Stimulated activated CD4-positive, alpha-beta T cell treated with anti-CD3 and anti-CD28 coated beads, Interleukin-15, amount 100 ng/mL, for 24 hours (primary cell): ENCODE data around the gene SMIM33.
"Not testable (repeated sequence)": the region's sequence is repeated elsewhere in the genome, so short reads cannot be mapped to it uniquely, and the experiment has no call there.

Experiments used
- DNase-seq: peaks from one replicate; pipeline ENCODE4 v3.0.0-alpha.2; 2020

SMIM33 gene

DNA sequence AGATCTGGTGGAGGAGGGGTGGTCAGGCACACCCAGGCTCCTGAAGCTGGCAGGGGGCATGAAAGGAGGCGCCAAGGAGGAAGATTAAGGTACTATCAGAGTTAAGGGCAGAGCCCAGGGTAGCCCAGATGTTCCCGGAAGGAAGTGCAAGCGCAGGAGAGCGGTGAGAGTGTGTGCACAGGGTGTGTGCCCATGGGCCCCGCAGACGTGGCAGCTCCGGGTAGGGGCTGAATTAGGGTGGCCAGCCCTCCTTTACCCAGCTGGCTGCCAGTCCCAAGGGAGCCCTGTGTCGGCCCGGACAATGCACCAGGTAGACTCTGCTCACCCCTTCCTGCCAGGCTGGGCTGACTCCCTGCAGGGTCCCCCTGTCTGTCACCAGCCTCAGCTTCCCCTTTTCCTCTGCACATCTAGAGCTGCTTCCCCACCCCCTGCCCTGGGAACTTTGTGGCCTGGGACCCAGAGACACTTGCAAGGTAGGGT lies at the start of gene SMIM33:
Gene SMIM33, plus strand, starts transcription at position 184 of the 480 bp plus-strand sequence. Its CDS starts 118 bp downstream, at position 302.
- DNase-seq = peak; percentile 59

DNA sequence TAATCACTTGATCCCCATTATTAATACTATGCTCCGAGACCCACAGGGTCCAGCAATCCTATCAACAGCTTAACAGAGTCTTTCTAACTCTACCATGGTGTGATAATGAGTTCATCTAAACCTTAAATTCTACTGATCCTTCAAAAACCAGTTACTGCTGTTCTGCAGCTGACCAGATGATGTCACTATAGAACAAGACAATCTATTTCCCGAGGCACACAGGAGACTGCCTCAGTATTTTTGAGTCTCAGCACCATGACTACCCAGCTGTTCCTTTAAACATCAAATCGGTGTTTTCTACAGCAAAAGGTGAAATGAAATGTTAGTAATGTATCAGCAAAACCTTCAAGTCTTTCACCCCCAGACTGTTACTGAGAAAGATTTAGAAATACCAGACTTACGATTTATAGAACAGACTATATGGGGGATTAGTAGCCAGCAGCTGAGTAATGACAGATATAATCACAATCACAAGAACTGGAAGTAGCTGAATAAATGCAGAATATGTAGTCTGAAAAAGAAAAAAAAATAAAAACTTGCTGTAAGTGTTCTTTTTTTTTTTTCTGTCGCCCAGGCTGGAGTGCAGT lies 48.4 kb upstream of the SMIM33 start:
- peak; percentile 54 for DNase-seq

DNA sequence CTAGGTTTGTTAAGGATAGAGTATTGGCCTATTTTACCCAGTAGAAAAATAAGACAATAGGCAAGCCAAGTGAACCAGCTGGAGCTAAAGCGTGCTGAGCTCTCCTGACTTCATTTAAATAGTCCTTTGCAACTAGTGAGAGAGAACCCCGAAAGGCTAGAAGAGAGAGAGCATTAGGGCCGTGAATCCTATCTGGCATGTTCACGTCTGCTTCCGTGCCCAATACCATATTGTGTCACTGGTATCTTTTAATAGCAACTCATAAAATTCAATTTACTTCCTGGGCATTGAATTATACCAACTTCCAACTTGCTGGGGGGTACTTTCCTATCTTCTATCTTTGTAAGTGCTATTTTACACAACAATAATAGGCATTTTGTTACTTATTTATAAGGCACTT lies 45.3 kb upstream of the SMIM33 start:
- DNase-seq = no peak

DNA sequence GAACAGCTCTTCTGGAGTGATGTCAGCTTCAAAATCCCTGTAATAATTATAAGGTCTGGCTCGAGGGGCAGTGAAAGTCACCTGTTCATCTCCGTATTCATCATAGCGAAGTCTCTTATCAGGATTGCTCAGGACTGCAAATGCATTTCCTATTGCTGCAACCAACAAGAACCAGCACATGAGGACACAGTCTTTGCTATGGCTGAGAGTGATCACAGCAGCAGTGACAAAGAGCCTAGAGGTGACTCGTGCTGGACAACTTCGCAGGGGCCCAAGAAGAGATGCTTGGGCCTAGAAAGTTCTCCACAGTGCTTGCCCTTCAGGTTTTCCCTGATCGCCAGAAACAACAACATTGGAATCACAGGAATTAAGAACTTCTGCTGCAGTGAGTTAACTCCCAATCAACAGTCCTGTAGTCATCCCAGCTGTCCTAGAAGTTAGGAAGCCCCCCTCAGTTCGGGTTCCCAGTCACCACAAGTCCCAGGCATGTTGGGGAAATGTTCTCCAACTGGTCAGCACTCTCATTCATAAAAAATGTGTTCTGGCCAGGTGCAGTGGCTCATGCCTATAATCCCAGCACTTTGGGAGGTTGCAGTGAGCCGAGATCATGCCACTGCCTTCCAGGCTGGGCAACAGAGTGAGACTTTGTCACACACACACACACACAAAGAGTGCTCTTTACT lies 44.5 kb upstream of the SMIM33 start:
- DNase-seq = no peak

DNA sequence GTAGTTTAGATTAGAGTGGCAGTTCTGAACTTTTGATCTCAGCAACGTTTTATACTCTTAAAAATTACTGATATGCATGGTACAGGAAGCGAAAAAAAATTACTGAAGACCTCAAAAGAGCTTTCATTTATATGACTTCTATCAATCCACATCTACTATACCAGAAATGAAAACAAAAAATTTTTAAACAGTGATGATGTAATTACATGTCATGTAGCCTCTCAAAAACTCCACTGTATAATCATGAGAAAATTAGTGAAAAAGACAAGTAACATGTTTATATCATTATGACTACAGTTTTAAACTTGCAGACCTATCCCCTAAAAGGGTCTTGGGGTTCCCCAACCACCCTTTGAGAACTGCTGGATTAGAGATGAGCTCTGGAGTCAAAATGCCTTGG lies 40.8 kb upstream of the SMIM33 start:
- no peak for DNase-seq

DNA sequence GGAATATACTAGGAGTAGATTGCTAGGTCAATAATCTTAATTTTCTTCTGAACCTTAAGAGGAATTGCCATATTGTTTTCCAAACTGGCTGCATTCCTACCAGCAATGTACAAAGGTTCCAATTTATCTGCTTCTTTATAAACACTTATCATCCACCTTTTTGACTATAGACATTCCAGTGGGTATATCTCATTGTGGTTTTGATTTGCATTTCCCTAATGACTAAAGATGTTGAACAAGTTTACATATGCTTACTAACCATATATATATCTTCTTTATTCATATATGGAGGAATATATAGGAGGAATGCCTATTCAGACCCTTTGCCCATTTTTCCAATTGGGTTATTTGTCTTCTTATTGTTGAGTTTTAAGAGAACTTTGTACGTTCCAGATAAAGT lies 39.1 kb upstream of the SMIM33 start:
- DNase-seq = no peak

DNA sequence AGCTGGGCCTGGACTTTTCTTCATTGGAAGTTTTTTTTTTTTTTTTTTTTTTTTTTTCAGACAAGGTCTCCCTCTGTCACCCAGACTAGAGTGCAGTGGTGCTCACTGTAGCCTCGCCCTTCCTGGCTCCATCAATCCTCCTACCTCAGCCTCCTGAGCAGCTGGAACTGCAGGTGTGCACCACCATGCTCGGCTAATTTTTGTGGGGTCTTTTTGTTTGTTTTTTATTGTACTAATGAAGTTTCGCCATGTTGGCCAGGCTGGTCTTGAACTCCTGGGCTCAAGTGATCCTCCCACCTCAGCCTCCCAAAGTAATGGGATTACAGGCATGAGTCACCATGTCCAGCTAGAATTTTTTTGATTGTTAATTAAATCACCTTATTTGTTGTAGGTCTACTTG lies 35.1 kb upstream of the SMIM33 start:
- DNase-seq = no peak

DNA sequence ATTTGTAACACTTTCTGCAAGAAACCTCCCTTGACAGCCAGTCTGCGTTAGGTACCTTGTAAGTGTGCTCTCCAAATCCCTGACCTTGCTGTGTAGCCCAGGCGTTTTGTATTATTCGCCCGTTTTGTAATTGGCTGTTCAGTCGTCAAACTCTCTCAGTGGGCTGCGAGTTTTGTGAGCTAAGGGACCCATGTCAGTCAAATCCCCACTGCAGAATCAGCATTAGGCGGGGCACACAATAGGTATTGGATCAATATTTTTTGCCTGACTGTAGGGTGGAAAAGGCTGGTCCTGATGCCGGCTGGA lies 32.1 kb upstream of the SMIM33 start:
- no peak for DNase-seq

DNA sequence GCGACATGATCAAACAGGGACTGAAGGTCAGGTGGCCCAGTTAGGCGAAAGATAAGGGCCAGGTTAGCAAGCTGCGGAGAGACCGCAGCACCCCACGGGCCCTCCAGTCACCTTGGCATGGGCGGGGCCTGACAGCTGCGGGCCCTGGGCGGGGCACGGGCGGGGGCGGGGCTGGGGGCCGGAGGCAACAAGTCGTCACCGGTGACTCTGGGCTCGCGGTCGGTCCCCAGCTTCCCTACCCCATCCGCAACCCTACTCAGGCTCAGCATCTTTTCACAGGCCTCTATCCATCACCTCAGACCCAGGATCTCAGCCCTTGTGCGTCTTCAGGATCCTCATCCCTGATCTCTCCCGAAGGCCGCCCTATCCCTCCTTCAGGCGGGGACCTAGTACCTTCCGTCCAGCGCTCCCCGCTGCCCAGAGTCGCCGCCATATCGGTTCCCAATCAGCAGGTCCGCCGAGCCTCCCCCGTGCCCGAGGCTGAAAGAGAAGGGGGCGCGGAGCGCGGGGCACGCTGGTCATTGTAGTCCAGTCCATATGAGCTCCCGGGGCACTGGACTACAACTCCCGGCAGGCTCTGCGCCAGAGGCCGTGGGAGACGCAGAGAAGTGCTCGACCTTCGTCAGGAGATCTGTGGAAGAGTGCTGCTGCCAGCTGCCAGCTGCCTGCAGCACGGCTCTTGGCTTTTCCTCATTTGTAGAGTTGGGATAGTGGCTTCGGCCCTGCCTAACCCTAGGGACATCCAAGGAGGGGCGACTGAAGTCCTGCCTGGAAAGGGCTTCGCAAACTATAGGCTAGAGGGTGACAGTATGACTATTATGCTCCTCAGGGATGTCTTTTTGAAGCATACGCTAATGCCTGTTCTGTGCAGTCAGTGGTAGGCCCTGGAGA lies 31.5 kb upstream of the SMIM33 start, which contains the start of gene DNAJC18:
Gene DNAJC18, minus strand, starts transcription at position 513 of the 891 bp plus-strand sequence. Its CDS starts 80 bp downstream, at position 433.
- DNase-seq = peak; percentile 95

DNA sequence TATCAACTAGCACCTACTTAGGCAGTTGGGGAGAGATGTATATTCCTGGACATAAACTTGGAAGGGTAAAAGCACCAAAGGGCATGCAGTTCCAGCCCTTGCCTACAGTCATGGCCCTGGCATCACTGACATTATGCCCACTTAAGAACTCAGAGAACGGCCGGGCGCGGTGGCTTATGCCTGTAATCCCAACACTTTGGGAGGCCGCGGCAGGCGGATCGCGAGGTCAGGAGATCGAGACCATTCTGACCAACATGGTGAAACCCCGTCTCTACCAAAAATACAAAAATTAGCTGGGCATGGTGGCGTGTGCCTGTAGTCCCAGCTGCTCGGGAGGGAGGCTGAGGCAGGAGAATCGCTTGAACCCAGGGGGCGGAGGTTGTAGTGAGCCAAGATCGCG lies 30.4 kb upstream of the SMIM33 start:
- DNase-seq = not testable (repeated sequence)

DNA sequence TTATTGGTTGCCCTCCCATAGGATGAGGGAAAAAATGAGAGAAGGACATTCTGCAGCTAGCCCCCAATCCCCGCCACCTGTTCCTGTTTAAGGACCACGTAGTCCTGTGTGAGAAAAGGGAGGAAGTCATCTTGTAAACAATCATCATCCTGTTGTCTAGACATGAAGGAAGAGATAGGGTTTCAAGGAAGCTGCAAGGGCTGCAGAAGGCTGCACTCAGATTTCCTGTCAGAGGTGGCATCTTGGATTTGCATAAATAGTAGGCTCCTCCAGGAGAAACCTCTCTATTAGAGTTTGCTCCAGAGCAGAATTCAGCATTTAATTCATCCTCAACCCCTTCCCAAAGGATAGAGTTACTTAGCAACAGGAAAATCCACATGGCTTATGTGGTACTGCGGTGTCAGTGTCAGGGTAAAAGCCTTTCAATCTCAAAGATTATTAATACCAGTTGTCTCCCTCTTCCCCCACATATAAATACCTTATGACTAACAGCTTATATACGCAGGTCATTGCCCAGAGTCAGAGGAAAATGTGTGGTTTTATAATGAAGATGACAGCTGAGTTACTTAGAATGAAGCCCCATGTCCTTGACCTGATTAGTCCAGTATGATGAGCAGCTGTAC lies 26.9 kb upstream of the SMIM33 start:
- DNase-seq = no peak

DNA sequence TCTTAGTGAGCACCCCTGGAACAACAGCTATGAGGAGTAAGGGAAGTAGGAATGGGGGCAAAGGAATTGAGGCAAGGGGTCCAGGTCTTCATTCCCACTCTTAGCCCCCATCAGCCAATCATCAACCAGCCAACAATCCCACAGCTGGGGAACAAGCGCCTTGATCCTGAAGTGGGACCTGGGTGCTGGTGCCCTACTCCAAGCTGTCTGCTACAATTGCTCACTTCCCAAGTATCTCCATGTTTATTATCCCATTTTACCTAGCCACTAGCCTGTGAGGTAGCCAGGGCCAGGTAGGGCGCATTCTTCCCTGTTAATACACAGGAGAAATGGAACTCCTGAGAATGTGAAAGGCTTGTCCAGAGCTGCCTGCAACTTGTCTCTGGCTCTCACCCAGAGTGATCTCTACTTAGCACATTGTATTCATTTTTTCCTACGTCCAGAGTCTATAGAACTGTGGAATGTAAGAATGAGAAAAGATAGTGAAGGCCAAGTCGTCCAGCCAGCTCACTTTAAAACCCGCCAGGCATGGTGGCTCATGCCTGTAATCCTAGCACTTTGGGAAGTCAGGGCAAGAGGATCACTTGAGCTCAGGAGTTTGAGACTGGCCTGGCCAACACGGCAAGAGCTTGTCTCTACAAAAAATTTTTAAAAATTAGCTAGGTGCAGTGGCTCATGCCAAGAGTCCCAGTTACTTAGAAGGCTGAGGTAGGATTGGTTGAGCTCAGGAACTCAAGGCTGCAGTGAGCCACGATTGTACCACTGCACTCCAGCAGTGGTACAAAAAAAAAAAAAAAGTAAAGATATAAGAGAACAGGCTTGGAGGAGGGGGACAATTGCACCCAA lies 25.3 kb upstream of the SMIM33 start:
- no peak for DNase-seq

DNA sequence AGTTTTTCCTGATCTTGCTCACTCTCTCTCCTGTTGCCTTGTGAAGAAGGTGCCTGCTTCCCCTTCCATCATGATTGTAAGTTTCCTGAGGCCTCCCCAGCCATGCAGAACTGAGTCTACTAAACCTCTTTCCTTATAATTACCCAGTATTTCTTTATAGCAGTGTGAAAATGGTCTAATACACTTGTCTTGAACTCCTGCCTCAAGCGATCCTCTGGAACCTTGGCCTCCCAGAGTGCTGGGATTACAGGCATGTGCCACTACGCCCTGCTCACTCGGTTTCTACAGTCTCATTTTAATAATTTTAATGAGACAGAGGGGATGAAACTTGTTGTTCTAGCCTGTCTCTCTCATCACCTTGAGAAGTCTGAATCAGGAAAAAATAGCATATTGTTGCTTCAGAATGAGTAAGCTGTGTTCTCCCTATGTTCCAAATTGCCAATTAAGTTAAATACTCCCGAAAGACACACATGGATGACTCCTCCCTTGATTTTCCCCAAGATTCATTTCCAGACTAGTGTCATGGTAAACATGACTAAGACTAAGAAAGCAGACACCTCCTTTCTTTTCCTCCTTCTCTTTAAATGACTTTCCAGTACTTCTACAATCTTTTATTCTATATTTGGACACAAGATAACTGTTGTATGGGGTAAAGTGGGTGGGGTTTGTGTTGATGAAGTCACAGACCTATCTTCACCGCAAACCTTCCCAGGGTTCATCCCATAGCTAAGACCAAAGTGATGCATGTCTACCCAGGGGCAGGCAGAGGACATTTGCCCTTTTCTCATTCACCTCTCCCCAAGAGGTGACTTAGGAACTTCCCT lies 23.6 kb upstream of the SMIM33 start:
- DNase-seq = peak; percentile 62

DNA sequence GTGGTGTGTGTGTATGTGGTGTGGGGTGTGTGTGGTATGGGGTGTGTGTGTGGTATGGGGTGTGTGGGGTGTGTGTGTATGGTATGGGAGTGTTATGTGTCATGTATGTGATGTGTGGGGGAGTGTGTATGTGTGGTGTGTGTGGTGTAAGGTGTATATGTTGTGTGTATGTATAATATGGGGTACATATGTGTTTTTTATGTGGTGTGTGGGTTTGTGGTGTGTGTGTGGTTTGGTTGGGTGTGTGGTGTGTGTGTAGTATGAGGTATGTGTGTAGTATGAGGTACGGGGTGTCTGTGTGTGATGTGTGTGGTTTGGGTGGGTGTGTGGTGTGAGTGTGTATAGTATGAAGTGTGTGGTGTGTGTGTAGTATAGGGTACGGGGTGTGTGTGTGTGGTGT lies 19.6 kb upstream of the SMIM33 start:
- no peak for DNase-seq

DNA sequence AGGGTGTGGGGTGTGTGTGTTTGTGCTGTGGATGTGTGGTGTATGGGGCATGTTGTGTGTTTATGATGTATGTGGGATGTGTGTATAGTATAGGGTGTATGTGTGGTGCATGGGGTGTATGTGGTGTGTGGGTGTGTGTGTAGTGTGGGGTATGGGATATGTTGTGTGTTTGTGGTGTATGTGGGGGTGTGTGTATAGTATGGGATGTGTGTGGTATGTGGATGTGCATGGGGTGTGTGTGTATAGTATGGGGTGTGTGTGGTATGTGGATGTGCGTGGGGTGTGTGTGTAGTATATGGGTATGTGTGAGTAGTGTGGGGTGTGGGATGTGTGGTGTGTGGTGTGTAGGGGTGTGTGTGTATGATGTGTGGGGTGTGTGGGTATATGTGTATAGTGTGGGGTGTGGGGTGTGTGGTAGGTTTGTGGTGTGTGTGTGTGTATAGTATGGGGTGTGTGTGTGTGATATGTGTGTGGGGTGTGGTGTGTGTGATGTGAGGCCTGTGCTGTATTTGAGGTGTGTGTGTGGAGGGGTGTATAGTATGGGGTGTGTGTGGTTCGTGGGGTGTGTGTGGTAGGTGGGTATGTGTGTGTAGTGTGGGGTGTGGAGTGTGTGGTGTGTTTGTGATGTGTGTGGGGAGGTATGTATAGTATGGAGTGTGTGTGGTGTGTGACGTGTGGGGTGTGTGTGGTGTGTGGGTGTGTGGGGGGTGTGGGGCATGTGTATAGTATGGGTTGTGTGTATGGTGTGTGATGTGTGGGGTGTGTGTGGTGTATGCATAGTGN lies 18.7 kb upstream of the SMIM33 start:
- no peak for DNase-seq

DNA sequence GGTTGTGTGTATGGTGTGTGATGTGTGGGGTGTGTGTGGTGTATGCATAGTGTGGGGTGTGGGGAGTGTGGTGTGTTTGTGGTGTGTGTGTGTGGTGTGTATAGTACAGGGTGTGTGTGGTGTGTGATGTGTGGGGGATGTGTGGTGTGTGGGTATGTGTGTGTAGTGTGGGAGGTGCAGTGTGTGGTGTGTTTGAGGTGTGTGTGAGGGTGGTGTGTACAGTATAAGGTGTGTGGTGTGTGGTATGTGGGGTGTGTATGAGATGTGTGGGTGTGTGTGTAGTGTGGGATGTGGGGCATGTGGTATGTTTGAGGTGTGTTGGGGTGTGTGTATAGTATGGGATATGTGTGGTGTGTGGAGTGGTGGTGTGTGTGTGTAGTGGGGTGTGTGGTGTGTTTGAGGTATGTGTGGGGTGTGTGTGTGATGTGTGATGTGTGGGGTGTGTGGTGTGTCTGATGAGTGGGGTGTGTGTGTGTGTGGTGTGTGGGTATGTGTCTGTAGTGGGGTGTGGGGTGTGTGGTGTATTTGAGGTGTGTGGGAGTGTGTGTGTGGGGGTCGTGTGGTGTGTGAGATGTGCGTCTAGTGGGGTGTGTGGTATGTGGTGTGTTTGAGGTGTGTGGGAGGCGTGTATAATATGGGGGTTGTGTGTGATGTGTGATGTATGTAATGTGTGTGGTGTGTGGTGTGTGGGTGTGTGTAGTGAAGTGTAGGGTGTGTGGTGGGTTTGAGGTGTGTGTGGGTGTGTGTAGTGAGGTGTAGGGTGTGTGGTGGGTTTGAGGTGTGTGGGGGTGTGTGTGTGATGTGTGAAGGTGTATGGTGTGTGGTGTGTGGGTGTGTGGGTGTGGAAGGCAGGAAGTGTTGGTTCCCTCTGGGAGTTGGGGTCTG lies 16.9 kb upstream of the SMIM33 start:
- no peak for DNase-seq

DNA sequence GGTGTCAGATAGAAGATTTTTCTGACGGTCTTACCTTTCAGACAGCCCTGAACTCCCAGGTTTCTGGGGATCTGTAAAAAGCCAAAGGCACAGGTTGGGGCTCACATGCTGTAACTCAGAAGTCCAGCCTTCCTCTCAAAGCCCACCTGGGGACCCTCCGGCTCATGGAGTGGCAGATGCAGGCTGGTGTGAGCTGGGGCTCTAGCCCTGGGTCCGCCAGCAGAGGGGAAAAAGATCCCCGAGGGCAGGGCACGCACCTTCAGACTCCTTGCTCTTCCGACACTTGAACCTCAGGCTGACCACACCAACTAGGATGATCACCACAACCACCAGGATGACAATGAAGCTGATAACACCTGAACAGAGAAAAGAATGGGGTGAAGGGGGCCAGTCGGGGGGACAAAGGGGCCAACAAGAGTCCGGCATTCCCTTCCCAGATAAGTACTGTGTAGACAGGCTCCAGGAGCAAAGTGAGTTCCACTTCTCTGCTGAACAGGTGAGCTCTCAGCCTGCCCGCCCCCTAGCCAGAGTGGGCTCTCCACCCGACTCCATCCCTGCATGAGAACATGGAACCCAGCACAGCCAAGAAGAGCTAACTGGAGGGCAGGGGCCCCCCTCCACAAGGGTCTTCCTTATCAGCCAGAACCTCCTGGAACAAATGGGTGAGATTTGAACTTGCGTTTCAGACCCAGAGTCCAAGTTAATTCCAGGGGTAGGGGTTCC lies 16.1 kb upstream of the SMIM33 start:
- no peak for DNase-seq

DNA sequence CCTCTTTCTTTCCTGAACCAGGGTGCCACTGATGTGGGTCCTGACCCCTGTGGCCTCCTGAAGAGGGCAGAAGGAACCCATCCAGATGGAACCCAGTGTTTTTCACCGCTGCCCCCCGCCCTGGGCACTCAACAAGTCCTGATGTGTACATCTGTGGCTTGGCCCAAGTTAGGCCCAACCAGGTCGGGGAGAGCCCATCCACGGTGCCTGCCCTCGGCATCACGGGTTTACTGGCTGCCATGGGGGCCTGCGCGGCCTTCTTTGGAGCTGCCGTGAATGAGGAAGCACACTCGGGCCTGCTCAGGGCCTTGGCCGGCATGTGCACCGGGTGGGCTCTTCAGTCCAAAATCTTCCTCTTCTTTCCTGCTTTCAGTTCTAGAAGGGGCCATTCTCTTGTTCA lies 14.0 kb upstream of the SMIM33 start:
- no peak for DNase-seq

DNA sequence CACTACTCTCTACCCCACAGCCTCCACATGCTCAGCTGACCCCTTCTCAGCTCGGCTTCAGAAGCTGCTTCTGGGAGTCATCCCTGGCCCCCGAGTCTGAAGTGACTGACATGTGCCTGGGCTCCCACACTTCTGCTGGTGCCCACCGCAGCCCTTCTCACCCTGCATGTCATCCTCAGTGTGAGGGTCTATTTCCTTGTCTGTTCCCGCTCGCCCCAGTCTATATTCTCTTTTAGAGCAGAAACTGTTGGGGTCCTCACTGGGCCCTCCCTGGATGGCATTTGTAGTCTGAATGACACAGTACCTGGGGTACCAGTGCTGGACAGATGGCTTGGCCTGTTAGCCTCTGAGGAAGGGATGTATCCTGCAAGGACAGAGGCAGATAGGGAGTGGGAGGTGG lies 13.6 kb upstream of the SMIM33 start:
- DNase-seq = no peak
